IPS DF 4.7 (cell line): ENCODE data around the gene NDUFS2.
"Not testable (repeated sequence)": the region's sequence is repeated elsewhere in the genome, so short reads cannot be mapped to it uniquely, and the experiment has no call there.

ENCODE experiments used
- DNase-seq: peaks from one replicate; pipeline ENCODE4 v3.0.0-alpha.2; 2013; ENCODE audit warnings: low spot score; ENCODE audit errors: extremely low read depth

NDUFS2 gene

GRCh38 chr1:161242313-161242712 is 40.1 kb downstream of the NDUFS2 start:
- DNase-seq, result no peak

- DNase-seq, result no peak
Observed at GRCh38 chr1:161244888-161245287, 42.7 kb downstream of the NDUFS2 start.

GRCh38 chr1:161250100-161250499 is 47.9 kb downstream of the NDUFS2 start:
- not testable (repeated sequence) for DNase-seq

GRCh38 chr1:161250829-161251228 is 48.7 kb downstream of the NDUFS2 start:
- no peak for DNase-seq

GRCh38 chr1:161251579-161251978 is 49.4 kb downstream of the NDUFS2 start:
- no peak for DNase-seq

- DNase-seq, result not testable (repeated sequence)
Observed at GRCh38 chr1:161255302-161255701, 53.1 kb downstream of the NDUFS2 start.

- not testable (repeated sequence) for DNase-seq
Observed at GRCh38 chr1:161255955-161256520, 53.9 kb downstream of the NDUFS2 start.

- DNase-seq, result not testable (repeated sequence)
Observed at GRCh38 chr1:161257109-161257508, 54.9 kb downstream of the NDUFS2 start.

GRCh38 chr1:161258439-161259344 is 56.5 kb downstream of the NDUFS2 start, which contains the start of gene PCP4L1:
Gene PCP4L1 (plus strand): TSS chr1:161258745. CDS start chr1:161258975, 230 bp downstream.
- peak; percentile 68 for DNase-seq

- no peak for DNase-seq
Observed at GRCh38 chr1:161259345-161259702, 57.2 kb downstream of the NDUFS2 start.

GRCh38 chr1:161259765-161260164 is 57.6 kb downstream of the NDUFS2 start:
- DNase-seq, result no peak

- no peak for DNase-seq
Observed at GRCh38 chr1:161260376-161261260, 58.5 kb downstream of the NDUFS2 start.

GRCh38 chr1:161261261-161262235 is 59.4 kb downstream of the NDUFS2 start:
- DNase-seq, result no peak
